ENCODE data around the gene KCTD10.
"Not testable (repeated sequence)": the region's sequence is repeated elsewhere in the genome, so short reads cannot be mapped to it uniquely, and the experiment has no call there.

The KCTD10 gene

DNA sequence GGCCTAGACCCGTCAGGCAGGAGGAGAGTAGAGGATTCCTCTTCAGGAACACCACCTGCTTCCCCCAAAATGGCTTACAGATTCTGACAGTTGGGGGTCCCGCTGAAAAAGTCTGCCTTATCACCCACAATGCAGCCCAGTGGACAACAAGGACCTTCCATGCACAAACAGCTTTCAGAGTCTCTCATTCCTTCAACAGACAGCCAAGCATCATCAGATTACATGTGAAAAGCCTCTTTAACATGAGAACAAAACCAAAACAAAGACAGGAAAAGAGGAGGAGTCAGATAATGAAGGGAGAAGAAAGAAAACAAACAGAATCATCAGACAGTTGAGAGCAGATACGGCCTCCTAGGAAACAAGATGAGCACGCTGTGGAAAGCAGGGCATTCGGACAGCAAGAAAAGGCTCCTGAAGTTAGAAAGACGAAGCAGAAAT is 18.3 kb downstream of the KCTD10 start:
- no peak for DNase-seq
- in situ Hi-C loops (cut with MboI; ENCODE audit: low pct_unique_long_range_greater_than_20kb, low sequenced_read_pairs): no loop called here

- DNase-seq: no peak
- in situ Hi-C loops (cut with MboI; ENCODE audit: low pct_unique_long_range_greater_than_20kb, low sequenced_read_pairs): no loop called here
Measured at GRCh38 chr12:109458086-109458485, 19.0 kb downstream of the KCTD10 start.

DNA sequence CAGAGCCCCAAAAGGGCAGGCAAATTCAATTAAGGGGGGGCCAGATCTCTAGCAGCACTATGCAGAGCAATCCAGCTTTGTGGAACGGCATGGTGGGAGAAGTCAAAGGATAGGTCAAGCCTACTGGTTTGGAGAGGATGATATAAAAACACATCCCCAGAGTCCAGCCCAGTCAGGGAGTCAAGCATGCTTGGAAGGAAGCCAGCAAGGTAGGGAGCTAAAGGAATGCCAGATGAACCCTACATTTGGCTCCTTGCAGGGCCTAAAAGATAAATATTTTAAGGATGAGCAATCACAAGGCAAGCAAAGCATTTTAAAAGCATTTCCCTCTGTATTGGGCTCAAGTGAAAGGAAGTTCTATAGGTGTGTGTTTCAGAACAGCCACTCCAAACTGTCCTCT is 21.4 kb downstream of the KCTD10 start:
- in situ Hi-C loops (cut with MboI; ENCODE audit: low pct_unique_long_range_greater_than_20kb, low sequenced_read_pairs): no loop called here
- DNase-seq: no peak

DNA sequence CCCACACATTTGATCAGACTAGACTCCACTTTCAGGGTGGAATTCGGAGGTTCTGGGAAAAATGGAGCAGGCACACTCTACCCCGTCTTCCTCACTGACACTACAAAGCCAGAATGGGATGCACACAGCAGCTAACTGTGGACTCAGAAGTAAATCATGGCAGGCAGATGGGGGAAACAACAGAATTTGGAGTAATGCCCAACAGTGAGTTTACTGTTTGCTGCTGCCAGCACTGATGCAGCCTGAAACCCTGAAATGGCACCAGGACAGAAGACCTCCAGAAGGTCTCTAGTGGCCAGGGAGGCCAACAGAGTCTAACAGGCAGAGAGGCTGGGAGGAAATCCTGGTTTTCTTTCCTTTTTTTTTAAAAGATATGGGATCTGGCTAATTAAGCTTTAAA is 24.6 kb downstream of the KCTD10 start:
- in situ Hi-C loops (cut with MboI; ENCODE audit: low pct_unique_long_range_greater_than_20kb, low sequenced_read_pairs): no loop called here

DNA sequence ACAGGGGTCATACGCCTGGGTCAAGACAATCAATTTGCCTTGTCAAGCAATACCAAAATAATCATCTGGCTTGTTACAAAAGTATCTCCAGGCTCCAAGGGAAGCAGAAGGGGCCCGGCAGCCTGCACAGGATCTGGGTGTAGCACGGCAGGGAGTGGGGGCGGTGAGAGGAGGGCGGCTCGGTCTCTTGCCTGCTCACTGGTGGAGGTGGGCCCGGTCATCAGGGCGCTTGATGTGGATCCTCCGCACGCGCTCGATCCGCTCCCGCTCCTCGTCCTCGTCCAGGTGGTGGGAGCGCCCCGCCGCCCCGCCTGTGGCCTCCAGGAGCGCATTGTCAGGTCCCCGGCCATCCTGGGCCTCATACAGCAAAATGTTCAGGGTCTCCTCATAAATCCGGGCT is 25.7 kb downstream of the KCTD10 start:
- no peak for DNase-seq
- in situ Hi-C loops (cut with MboI; ENCODE audit: low pct_unique_long_range_greater_than_20kb, low sequenced_read_pairs): no loop called here

More for the DNA sequence above, 24.6 kb downstream of the KCTD10 start:
- no peak for DNase-seq

DNA sequence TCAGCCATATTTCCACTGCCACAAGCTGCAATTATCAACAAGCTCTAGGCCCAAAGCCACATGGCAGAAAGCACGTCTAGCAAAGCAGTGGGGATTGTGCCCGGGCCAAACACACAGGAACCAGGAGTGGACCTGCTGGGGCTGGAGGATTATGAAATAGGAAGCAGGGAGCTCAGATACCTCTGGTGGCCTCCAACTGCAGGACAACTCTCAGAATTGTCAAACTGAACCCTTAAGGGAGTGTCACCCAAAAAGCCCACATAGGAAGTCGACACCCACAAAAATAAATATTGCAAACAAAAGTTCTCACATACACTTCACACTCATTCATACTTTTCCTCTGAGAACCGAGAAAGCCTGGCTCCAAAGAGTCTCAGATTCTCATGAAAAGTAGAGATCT is 26.1 kb downstream of the KCTD10 start:
- DNase-seq: no peak

GRCh38 chr12:109449845-109450532 is 27.1 kb downstream of the KCTD10 start:
- in situ Hi-C loops (cut with MboI; ENCODE audit: low pct_unique_long_range_greater_than_20kb, low sequenced_read_pairs): no loop called here
- DNase-seq: no peak

More for the DNA sequence above, 26.1 kb downstream of the KCTD10 start:
- in situ Hi-C loops (cut with MboI; ENCODE audit: low pct_unique_long_range_greater_than_20kb, low sequenced_read_pairs): no loop called here

DNA sequence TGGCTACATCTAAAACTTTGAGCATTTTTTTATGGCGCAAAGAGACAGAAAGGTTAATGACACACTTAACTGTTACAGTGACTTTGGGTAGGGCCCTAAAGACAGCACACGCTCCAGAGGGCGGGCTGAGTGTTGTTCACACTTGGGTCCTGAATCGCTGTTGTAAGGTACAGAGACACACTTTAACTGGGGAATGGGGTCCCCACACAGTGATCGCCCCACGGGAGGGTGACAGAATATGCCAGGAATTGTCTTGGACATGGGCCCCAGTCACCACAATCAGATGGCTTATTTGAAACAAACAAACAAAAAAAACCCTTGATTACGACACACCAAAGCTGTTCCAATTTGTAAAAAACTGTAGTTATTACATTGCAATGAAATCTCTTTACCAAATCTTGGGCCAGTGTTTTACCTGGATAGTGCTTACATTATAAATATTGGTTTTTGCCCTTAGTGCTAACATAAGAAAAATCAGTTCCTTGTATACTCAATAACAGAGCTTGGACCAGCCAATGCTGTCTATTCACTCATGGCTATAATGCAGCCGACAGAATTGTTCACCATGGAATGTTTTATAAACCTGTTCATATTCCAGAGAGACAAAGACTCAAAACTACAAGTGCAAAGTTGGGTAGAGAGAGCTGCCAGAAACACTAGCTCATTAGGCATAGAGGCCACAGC is 28.3 kb downstream of the KCTD10 start:
- DNase-seq: no peak
- in situ Hi-C loops (cut with MboI; ENCODE audit: low pct_unique_long_range_greater_than_20kb, low sequenced_read_pairs): no loop called here

DNA sequence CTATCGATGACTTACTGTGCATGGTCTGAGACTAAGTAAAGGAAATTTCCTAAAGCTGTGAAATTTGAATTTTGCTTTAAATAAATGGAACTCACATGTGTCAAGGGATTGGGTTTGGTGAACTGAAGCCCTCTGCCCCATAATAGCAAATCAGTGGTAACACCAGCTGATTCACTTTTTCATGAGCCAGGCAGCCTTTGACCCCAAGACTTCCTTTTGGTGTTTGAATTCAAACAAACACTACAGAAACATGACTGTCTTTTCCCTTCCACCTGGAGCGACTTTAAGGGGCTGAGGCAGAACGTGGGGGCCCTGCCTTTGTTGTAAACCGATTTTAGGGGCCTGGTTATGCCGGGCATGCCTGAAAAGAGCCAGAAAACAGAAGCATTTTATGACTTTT is 28.8 kb downstream of the KCTD10 start:
- no peak for DNase-seq

DNA sequence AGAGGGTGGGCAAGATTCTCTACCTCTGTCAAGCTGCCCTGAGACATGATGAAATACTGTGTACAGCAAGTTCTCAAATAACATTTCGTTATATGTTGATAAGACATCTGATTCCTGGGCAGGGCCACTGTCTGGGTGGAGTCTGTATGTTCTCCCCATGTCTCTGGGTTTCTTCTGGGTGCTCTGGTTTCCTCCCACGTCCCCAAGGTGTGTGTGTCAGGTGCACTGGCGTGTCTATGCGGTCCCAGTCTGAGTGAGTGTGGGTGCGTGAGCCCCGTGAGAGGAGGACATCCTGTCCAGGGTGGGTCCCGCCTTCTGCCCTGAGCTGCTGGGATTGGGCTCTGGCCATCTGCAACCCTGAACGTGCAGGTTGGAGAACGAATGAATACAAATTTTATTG is 29.6 kb downstream of the KCTD10 start:
- in situ Hi-C loops (cut with MboI; ENCODE audit: low pct_unique_long_range_greater_than_20kb, low sequenced_read_pairs): no loop called here

More for the DNA sequence above, 28.8 kb downstream of the KCTD10 start:
- in situ Hi-C loops (cut with MboI; ENCODE audit: low pct_unique_long_range_greater_than_20kb, low sequenced_read_pairs): no loop called here

GRCh38 chr12:109446869-109447268 is 30.2 kb downstream of the KCTD10 start:
- in situ Hi-C loops (cut with MboI; ENCODE audit: low pct_unique_long_range_greater_than_20kb, low sequenced_read_pairs): no loop called here
- no peak for DNase-seq

More for the DNA sequence above, 29.6 kb downstream of the KCTD10 start:
- no peak for DNase-seq

GRCh38 chr12:109445191-109445609 is 31.9 kb downstream of the KCTD10 start:
- no peak for DNase-seq
- in situ Hi-C loops (cut with MboI; ENCODE audit: low pct_unique_long_range_greater_than_20kb, low sequenced_read_pairs): no loop called here

DNA sequence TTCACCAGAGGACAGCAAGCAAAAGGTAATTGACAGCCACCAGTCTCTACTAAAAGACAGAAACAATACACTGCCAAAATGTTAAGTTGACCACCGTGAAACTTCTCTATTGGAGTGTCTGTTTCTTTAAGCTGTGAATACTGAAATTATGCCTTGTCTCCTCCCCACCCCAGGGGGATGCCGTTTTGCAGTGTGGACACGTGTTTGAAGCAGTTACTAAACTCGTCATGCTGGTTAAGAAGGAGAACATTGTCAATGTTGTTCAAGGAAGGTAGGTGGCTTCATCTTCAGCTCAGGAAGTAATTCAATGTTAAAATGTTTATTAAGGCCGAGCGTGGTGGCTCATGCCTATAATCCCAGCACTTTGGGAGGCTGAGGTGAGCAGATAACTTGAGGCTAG is 32.8 kb downstream of the KCTD10 start:
- no peak for DNase-seq
- in situ Hi-C loops (cut with MboI; ENCODE audit: low pct_unique_long_range_greater_than_20kb, low sequenced_read_pairs): no loop called here

DNA sequence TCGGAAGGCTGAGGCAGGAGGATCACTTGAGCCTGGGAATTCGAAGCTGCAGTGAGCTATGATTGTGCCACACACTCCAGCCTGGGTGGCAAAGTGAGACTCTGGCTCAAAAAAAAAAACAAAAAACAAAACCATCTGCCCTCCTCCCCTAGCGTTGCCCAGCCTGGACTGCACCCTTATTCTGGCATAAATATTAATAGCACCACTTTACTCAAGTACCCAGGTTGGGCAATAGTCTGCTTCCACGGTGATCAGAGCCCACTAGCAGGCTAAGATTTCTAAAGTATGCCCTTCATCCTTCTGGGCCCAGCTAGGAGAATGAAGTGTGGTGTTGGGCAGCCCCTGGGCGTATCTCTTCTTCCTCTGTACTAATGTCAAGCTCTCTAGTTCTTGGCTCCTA is 33.3 kb downstream of the KCTD10 start:
- in situ Hi-C loops (cut with MboI; ENCODE audit: low pct_unique_long_range_greater_than_20kb, low sequenced_read_pairs): no loop called here
- no peak for DNase-seq

GRCh38 chr12:109440851-109441490 is 36.1 kb downstream of the KCTD10 start:
- no peak for DNase-seq
- in situ Hi-C loops (cut with MboI; ENCODE audit: low pct_unique_long_range_greater_than_20kb, low sequenced_read_pairs): no loop called here

- DNase-seq; in situ Hi-C loops (cut with MboI; ENCODE audit: low pct_unique_long_range_greater_than_20kb, low sequenced_read_pairs): not testable (repeated sequence)
Measured at GRCh38 chr12:109439951-109440350, 37.1 kb downstream of the KCTD10 start.

DNA sequence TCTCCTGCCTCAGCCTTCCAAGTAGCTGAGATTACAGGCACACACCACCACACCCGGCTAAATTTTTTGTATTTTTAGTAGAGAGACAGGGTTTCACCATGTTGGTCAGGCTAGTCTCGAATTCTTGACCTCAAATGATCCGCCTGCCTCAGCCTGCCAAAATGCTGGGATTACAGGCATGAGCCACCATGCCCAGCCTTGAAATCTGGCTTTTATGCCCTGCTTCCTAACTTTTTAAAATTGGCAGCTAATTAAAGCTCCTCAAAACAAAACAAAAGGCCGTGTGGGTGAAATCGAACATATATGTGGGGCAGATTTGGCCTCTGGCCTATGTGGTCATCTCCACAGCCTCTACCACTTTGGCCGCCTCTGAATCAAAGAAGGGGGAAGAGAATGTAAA is 37.9 kb downstream of the KCTD10 start:
- in situ Hi-C loops (cut with MboI; ENCODE audit: low pct_unique_long_range_greater_than_20kb, low sequenced_read_pairs): no loop called here
- no peak for DNase-seq

GRCh38 chr12:109436188-109436560 is 40.9 kb downstream of the KCTD10 start:
- DNase-seq: no peak
- in situ Hi-C loops (cut with MboI; ENCODE audit: low pct_unique_long_range_greater_than_20kb, low sequenced_read_pairs): no loop called here

GRCh38 chr12:109435428-109436187 is 41.5 kb downstream of the KCTD10 start:
- in situ Hi-C loops (cut with MboI; ENCODE audit: low pct_unique_long_range_greater_than_20kb, low sequenced_read_pairs): no loop called here
- no peak for DNase-seq

DNA sequence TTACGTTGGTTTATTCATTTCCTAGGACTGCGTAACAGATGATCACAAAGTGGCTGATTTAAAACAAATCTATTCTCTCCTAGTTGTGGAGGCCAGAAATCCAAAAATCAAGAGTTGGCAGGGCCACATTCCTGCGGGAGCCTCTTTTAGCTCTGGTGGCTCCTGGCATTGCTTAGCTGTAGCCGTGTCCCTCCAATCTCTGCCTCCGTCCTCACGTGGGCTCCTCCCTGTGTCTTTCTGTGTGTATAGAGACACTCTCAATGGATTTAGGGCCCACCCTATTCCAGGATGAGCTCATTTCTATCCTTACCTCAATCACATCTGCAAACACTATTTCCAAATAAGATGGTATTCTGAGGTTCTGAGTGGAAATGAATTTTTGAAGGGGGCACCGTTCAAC is 42.5 kb downstream of the KCTD10 start:
- in situ Hi-C loops (cut with MboI; ENCODE audit: low pct_unique_long_range_greater_than_20kb, low sequenced_read_pairs): no loop called here

More for the DNA sequence above, 42.5 kb downstream of the KCTD10 start:
- no peak for DNase-seq
